NB4 (cell line): ENCODE measurements around the gene SLC25A2.

ENCODE experiments used
- POLR2A ChIP-seq: IDR thresholded peaks from 2 replicates; pipeline ENCODE4 v1.6.1; 2011; ENCODE audit warnings: mild to moderate bottlenecking; ENCODE audit not compliant: insufficient read length; ENCODE audit errors: extremely low read depth
- TF ChIP-seq, protein P1 (sequence below): IDR thresholded peaks from one replicate; pipeline ENCODE4 v1.5.1; 2012; ENCODE audit warnings: low read depth, low read length

DNA sequence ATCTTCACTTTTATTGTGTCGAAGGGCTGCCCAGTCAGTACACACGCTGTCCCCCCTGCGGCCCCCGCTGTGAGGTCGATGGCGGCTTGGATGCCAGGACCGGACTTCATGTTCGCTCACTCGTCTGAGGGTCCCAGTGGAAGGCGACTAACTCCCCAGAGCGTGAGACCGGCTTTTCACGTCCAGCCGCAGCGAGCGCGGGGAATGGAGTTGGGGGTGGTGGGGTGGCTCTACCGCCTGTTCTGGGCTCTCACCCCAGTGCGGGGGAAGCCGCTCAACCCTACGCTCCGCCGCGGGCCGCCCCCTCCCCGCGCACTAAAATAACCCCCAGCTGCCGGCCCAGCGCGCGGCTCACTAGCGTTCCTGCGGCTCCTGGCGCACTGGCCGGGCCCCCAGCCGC, at the start of gene SLC25A2:
- no peak for TF ChIP-seq POLR2A
- TF ChIP-seq, protein P1, sequence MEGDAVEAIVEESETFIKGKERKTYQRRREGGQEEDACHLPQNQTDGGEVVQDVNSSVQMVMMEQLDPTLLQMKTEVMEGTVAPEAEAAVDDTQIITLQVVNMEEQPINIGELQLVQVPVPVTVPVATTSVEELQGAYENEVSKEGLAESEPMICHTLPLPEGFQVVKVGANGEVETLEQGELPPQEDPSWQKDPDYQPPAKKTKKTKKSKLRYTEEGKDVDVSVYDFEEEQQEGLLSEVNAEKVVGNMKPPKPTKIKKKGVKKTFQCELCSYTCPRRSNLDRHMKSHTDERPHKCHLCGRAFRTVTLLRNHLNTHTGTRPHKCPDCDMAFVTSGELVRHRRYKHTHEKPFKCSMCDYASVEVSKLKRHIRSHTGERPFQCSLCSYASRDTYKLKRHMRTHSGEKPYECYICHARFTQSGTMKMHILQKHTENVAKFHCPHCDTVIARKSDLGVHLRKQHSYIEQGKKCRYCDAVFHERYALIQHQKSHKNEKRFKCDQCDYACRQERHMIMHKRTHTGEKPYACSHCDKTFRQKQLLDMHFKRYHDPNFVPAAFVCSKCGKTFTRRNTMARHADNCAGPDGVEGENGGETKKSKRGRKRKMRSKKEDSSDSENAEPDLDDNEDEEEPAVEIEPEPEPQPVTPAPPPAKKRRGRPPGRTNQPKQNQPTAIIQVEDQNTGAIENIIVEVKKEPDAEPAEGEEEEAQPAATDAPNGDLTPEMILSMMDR = no peak
